GM19240 (cell line): ENCODE data around the gene CCDC80.
A peak's percentile ranks its signal among the peaks of the same experiment; 100 is the strongest.

Experiments
- DNase-seq: peaks from one replicate; pipeline ENCODE4 v3.0.0; 2011; ENCODE audit warnings: low spot score; ENCODE audit not compliant: insufficient read length

Gene CCDC80, protein sequence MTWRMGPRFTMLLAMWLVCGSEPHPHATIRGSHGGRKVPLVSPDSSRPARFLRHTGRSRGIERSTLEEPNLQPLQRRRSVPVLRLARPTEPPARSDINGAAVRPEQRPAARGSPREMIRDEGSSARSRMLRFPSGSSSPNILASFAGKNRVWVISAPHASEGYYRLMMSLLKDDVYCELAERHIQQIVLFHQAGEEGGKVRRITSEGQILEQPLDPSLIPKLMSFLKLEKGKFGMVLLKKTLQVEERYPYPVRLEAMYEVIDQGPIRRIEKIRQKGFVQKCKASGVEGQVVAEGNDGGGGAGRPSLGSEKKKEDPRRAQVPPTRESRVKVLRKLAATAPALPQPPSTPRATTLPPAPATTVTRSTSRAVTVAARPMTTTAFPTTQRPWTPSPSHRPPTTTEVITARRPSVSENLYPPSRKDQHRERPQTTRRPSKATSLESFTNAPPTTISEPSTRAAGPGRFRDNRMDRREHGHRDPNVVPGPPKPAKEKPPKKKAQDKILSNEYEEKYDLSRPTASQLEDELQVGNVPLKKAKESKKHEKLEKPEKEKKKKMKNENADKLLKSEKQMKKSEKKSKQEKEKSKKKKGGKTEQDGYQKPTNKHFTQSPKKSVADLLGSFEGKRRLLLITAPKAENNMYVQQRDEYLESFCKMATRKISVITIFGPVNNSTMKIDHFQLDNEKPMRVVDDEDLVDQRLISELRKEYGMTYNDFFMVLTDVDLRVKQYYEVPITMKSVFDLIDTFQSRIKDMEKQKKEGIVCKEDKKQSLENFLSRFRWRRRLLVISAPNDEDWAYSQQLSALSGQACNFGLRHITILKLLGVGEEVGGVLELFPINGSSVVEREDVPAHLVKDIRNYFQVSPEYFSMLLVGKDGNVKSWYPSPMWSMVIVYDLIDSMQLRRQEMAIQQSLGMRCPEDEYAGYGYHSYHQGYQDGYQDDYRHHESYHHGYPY

DNA sequence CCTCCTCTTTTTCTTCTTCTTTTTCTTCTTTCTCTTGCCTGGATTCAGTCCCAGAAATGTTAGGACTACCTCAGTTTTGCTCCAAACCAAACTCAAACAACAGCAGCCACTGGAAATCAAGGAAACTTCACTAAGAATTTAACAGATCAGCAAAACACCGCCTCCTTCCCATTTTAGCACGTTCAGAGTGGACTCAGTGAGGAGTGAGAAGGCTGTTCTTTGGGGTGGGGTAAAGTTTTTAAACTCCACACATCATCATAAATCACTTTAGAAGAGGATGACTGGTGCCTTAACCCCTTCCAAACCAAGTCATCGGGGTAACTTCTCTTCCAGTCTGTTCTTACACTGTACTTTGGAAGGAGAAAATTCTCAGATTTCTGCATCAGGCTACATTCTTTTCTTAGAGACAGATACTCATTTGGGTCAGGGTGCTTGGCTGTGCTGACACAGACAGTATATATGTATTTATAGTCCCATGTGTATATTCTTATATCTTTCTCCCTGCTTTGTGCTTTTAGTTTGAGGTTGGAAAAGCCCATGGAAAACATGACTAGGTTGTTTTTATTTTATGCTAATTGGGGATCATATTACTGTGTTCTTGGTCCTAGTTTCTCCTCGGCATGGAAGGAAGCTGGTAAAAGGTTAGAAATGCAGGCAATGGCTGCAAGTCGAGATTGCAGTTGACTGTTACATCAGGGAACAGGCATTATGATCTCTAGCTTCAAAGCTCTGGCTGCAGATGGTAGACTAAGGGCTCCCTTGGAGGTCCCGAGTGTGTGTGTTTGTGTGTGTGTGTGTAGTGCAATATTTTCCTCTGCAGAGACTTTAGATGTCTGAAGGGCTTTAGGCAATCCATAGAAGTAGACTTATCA lies at the start of gene CCDC80:
Gene CCDC80, minus strand, starts transcription at position 214 of the 872 bp plus-strand sequence. CDS start 1,238 bp downstream, outside the sequence.
- DNase-seq = no peak

DNA sequence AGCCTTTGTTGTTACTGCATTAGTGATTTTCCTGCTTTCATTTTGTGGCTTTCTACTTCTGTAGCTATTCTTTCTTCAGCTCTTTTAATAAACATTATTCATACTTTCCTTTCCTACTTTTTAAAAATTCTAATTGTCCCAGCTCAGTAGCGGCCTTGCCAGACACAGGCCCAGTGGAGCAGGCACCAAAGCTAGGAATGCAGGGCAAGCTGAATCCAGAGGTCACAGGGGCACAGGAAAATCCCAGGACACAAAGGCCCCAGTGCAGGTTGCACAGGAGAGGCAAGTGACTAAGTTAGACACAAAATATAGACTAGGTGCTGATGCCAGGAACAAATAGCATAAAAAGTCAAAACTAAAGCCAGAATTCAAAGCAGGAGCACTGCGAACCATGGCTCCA lies 49.0 kb upstream of the CCDC80 start:
- DNase-seq = no peak

DNA sequence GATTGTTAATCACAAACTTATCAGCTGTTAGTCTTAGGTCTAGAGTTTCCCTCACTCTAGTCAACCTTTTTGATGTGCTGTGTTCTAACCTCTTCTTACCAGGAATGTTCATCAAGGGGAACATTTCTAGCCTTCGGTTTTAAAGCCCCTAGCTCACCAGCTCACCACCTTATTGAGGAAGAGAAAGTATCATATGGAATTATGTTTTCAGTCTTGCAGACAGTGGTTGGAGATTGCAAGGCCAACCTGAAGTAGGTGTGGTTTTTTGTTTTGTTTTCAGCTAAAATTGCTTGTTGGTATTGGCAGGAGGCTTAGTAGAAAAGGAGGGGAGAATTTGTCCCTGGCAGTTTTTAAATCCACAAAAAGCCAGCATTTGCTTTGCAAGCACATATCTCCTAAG lies 48.4 kb upstream of the CCDC80 start:
- no peak for DNase-seq

DNA sequence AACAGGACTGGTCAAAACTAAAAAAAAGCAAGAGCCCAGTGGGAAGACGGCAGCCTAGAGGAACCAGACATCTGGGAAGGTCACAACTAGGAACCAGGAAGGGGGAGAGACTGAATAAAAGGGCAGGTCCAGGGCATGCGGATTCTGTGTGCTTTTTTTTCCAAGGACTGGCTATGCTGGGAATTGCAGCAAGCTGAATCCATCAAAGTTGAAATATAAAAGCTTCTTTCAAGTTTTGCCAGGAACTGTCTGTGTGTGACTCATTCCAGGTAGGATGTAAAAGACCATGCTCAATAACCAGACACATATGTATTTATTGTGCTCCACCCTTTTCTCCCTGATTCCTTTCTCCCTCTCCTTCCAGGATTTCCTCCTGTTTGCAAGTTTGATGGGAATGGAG lies 47.9 kb upstream of the CCDC80 start:
- DNase-seq = no peak

DNA sequence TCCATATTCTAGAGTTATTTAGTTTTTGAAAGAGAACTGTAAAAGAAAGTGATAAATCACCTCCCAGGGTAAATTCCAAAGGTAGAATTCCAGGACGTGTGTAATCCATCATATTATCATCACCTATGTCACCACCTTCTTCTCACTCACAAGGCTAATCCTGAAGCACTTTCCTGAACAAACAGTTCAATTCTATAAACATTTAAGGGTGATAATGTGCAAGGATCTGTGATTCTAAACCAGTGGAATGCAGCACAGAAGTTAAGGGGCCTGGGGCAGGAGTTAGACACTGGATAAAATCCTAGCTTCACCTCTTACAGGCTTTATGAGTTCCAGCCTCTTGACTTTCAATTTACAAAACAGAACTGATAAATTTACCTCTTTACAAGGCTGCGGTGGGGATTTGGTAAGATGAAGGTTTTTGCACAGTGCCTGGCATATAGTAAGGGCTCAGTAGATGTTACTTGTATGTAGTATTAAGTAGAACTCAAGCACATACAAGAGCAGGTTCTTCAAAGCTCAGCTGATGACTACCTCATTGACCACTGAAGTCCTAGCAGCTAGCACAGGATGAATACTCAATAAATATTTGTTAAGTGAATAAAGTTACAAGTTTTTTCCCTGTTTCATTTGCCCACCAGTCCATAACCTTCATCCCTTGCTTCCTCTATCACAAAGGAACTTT lies 47.3 kb upstream of the CCDC80 start:
- DNase-seq = no peak

DNA sequence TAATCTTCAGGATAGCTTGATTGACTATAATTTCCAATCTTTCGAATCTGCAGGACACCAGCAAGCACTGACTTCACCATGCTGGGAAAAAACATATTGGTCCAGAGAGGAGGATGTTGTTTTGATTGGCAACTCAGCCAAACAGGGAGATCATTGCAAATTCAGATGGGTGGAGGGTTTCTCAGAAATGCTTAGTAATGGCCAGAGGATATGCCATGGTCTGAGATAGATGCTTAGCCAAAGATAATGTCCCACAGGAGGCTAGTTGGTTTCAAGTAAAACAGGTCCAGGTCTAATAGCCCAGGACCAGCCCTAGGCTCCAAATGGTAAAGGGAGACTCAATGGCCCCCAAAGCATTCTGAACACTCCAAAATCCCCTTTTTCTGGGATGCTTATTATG lies 46.7 kb upstream of the CCDC80 start:
- DNase-seq = no peak

DNA sequence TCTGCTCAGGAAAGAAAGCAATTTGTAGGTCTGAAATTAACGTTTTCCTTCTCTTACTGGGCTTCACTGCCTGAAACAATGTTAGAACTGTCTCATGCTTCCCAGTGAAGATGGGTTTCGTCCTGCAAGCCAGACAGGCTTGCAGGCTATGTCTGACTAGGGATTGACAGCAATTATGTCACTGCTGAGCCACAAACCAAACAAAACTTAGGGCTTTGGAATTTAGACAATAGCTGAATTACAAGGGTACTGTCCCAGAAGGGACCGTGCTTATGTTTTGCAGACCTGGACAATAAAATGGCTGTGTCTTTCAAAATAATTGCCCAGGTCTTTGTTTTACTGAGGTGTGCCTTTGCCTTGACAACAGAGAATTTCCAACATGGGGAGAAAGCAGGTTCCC lies 46.3 kb upstream of the CCDC80 start:
- DNase-seq = no peak

DNA sequence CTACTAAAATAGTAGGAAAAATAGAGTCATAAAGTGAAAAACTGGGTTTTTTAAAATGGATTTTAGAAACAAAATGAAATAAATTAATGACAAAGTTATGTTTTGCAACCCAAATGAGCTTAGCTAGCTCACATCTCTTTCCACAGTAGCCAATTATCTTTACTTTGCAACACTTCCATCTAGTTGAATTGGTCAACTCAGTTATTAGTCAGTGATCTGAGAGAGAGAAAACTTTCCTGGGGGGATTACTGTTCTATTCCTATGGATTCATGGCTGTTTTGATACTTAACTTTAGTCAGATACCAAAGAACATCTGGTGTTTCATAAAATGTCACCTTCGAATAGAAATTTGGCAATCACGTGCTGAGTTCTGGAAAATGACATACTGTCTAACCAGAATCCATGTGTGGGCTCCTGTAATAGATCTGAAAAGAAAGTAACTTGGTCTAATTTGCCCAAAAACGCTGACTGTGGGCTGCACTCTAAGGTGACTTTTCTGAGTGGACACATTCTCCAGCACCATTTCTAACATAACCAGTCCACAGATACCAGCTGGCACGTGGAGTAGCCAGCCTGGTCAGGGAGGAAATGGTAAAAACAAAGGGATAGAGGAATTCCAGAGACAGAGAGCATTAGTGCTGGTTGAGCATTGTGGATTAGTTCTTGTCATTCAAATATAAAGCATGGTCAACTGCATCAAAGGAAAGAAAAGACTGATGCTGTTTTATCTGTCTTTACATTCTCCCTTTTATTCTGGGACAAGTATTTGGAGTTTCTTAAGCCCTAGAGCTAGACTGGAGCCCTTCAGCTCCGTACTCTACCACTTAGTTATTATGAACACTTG lies 45.2 kb upstream of the CCDC80 start:
- no peak for DNase-seq

DNA sequence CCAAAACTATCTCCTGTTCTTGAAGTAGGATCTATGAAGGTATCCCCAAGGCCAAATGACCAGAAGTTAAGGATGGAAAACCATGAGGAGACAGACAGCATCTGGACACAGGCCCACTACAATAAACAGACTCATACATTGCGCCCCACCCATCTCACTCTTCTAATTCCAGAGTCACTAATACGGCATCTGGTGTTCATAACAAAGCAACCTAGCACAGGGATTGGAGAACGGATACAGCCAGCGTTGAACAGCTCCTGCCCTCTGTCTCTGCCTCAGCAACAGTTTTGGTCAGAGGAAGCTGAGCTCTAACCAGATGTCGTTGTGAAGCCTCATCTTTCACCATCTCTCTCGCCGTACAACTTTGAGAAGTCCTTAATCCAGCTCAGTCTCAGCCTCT lies 44.5 kb upstream of the CCDC80 start:
- no peak for DNase-seq

DNA sequence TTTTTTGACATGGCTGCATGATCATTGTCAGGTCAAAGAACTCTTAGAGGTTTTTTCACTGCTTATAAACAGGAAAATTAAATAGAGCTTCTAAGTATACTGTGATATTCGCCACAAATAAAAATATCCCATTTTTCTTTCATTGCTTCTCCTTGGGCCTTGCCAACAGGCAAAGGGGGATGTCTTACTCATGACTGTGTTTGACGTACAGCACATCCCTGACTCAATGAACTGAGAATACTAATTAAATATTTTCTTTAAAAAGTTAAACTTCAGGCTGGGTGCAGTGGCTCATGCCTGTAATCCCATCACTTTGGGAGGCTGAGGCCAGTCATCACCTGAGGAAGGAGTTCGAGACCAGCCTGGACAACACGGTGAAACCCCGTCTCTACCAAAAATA lies 41.4 kb upstream of the CCDC80 start:
- no peak for DNase-seq

DNA sequence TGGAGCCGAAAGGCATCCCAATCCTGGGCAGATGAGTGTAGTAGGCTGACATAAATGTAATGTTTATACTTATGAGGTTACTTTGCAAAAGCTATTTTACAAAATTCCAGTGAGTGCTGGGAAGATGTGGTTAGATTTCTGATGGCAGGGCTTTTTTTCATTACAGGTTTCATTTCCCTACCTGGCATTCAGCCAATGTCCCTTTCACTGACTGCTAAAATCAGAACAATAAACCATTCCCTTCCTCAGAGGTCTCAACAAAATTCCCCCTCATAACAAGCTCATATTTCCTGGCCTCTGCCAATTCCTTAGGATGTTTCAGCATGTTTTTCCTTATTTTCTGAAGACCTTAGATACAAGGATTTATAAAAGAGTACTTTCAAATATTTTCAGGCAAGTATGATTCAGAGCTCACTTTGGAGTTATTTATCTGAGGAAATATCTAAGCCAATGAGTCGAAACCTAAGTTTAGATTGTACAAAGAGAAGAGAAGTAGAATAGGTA lies 40.9 kb upstream of the CCDC80 start:
- no peak for DNase-seq

DNA sequence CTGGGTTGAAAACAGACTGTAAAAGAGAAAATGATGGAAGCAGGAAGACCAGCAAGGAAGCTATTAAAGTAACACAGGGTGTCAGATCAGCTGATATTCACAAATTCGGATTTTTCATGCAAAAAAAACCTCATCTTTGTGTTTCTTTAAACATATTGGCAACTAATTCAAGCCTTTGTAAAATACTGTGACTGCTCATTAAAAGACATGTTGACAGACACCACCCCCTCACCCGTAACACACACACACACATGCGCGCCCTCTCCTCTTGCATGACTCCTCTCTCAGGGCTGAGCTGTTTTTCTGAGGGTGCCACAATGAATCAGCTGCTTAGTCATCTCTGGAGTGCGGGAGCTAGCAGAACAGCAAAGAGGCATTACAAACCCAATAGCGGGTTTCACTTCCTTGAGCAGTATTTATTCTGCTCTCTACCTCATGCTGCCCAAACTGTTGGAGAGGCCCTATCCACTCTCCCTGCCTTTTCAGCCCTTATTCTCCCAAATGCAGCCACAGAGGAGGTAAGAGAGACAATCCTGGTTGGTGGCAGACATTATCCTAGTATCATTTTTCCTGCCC lies 35.8 kb upstream of the CCDC80 start:
- DNase-seq = peak; percentile 61

DNA sequence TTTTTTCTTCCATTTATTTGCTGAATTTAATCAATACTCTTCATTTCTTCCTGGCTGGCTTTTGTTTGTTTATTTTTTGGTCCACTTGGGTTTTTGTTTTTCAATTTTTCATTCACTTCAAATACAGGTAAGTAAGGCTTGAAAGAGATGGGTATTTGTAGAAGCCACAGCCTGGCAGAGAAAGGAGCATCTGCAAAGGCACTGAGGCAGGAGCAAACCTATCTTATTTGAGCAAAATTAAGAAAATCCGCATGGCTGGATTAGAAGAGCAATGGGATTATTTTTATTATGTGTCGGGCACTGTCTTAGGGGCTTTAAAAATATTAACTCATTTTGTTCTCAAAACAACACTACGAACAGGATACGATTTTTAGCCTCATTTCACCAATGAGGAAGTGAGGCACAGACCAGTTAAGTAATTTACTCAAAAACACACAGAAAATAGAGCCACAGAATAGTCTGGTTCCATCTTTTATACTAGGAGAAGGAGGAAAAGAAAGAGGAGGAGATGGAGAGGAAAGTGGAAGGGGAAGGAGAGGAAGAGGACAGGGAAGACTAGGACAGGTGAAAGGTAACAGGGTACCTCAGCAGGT lies 35.1 kb upstream of the CCDC80 start:
- no peak for DNase-seq

DNA sequence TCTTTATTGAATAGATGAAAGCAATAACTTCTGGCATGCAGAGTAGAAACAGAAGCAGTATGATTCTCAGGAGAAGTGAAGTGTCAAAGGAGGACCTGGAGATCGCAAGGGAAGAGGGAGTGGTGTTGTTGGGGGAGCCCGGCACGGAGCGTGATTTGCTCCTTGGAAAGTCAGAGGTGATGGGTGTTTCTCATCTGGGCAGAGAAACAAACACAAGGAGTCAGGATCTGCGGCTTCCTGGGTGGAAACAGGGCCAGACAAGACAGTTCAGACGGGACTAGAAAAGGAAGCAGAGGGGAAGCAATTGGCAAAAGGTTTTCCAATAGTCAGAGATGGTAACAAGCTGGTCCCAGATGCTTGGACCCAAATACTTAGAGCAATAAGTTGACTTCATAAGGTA lies 34.4 kb upstream of the CCDC80 start:
- no peak for DNase-seq

DNA sequence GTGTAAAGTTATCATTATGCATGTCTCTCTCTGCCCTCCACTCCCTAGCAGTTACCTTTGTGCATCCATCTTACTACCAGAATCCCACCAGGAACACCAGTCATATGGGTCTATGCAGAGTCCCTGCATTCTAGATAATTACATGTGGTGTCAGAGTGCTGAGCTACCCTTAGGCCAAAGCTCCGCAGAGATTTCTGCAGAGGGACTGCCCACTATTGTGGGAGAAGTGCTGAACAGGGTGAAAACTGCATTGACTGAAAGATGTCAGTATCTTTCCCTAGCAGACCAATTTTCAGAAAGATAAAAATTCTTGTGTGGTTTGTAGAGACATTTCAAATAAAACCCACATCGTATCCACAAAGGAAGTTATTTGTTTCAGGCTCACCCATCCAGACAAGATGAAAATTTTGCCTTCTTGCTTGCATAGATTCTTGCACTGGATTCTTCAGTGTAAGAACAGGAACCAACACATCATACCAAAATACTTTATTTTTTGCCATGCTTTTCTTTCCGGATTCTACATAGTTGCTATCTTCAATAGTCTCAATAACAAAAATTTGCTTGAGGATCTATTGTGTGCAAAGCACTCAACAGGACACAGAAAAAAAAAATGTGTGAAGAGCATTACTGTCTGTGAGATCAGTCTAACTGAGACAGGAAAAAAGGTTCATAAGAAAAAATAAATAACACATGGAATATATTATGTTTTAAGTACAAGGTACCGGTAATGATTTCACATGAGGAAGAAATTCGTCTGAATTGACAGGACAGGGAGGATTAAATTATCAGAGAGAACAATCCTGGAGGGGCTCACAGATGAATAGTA lies 32.0 kb upstream of the CCDC80 start:
- DNase-seq = no peak

DNA sequence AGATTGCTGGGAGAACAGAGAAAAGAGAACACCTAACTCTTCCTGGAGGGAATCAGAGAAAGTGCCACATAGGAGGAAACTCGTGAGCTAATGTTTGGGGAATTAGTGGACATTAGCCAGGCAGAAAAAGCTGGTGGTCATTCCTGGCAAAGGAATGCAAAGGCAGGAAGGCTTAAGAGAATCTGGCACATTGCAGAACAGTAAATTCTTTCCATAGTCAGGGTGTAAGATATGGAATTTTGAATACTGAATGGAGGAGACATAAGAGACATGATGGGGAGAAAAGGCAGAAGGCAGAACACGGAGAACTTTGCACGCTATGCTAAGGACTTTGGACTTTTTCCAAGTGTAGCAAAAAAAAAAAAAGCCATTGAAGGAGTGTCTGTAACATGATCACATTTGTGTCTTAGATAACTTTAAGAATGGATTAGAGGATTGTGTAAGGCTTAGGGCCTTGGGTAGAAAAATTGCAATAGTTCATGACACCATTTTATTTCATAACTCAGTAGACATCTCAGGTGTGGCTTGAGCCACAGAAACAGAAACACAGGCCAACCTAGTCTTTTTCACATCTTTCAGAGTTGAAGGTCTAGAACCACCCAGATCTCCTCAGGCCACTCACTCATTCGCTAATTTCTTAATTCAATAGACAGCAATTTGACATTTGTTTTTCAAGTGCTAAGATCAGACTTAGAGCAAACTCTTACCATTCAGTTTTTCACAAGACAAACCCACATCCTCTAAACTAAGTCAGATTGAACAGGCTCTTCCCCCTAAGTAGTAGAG lies 31.2 kb upstream of the CCDC80 start:
- no peak for DNase-seq

DNA sequence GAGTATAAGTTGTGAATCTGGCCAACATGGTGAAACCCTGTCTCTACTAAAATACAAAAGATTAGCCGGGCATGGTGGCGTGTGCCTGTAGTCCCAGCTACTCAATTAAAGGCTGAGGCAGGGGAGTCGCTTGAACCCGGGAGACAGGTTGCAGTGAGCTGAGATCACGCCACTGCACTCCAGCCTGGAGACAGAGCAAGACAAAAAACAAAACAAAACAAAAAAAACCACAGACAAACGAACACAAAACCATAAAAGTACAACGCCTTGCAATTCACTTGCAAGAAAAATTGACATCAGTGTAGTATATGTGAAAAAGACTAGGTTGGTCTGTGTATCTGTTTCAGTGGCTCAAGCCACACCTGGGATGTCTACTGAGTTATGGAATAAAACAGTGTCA lies 29.9 kb upstream of the CCDC80 start:
- DNase-seq = no peak
